ENCODE measurements around the gene MAFG. TPM values are rescaled to one million over a fixed set of nuclear protein-coding genes. Genes with fewer than 3 reads are reported as not detected.
A peak's percentile ranks its signal among the peaks of the same experiment; 100 is the strongest.

MAFG gene
- total and polyA plus RNA-seq, 2 of the 13 experiments (the other 11 are each of a cell fraction or from before 2014, with no cell fraction given): 14.5 to 20.0 TPM

GRCh38 chr17:81924557-81925532 lies 2.7 kb downstream of the MAFG start (continued):
- TF ChIP-seq RAD21 (CRISPR knock-in tag; IDR thresholded peaks at IDR 0.05) (peak; percentile 30), RXRB (CRISPR knock-in tag; IDR thresholded peaks at IDR 0.05; ENCODE audit: borderline replicate concordance) (0 out of 2 replicates have a peak, but pooled peaks have one; percentile 27), ZBTB8A (CRISPR knock-in tag; IDR thresholded peaks at IDR 0.05; ENCODE audit: borderline replicate concordance, low read depth) (no peak), EZH2 (conservative IDR thresholded peaks at IDR 0.05; ENCODE audit: low read depth, low read length) (no peak), ZNF543 (CRISPR knock-in tag; IDR thresholded peaks at IDR 0.05) (peak; percentile 72; the same call in 1 of the 2 replicates), FOXM1 (CRISPR knock-in tag; IDR thresholded peaks at IDR 0.05) (no peak), ZBTB38 (CRISPR knock-in tag; IDR thresholded peaks at IDR 0.05) (peak; percentile 59; the same call in 1 of the 2 replicates), ZNF879 (CRISPR knock-in tag; IDR thresholded peaks at IDR 0.05) (no peak), ZFY (CRISPR knock-in tag; IDR thresholded peaks at IDR 0.05) (peak; percentile 37; the same call in 1 of the 2 replicates), AGO1 (IDR thresholded peaks at IDR 0.05; ENCODE audit: low read depth, low read length, poor library complexity, severe bottlenecking) (no peak), ZEB1 (IDR thresholded peaks at IDR 0.05; ENCODE audit: insufficient replicate concordance, low read depth) (no peak), HINFP (CRISPR knock-in tag; IDR thresholded peaks at IDR 0.05; ENCODE audit: low read depth) (0 out of 2 replicates have a peak, but pooled peaks have one; percentile 31), NCOA2 (CRISPR knock-in tag; IDR thresholded peaks at IDR 0.05) (no peak), ZBED4 (CRISPR knock-in tag; IDR thresholded peaks at IDR 0.05; ENCODE audit: borderline replicate concordance) (0 out of 2 replicates have a peak, but pooled peaks have one; percentile 2), ZNF512 (CRISPR knock-in tag; IDR thresholded peaks at IDR 0.05) (no peak)
- TF ChIP-seq, protein P1, sequence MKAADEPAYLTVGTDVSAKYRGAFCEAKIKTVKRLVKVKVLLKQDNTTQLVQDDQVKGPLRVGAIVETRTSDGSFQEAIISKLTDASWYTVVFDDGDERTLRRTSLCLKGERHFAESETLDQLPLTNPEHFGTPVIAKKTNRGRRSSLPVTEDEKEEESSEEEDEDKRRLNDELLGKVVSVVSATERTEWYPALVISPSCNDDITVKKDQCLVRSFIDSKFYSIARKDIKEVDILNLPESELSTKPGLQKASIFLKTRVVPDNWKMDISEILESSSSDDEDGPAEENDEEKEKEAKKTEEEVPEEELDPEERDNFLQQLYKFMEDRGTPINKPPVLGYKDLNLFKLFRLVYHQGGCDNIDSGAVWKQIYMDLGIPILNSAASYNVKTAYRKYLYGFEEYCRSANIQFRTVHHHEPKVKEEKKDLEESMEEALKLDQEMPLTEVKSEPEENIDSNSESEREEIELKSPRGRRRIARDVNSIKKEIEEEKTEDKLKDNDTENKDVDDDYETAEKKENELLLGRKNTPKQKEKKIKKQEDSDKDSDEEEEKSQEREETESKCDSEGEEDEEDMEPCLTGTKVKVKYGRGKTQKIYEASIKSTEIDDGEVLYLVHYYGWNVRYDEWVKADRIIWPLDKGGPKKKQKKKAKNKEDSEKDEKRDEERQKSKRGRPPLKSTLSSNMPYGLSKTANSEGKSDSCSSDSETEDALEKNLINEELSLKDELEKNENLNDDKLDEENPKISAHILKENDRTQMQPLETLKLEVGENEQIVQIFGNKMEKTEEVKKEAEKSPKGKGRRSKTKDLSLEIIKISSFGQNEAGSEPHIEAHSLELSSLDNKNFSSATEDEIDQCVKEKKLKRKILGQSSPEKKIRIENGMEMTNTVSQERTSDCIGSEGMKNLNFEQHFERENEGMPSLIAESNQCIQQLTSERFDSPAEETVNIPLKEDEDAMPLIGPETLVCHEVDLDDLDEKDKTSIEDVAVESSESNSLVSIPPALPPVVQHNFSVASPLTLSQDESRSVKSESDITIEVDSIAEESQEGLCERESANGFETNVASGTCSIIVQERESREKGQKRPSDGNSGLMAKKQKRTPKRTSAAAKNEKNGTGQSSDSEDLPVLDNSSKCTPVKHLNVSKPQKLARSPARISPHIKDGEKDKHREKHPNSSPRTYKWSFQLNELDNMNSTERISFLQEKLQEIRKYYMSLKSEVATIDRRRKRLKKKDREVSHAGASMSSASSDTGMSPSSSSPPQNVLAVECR (CRISPR knock-in tag; IDR thresholded peaks at IDR 0.05; ENCODE audit: borderline replicate concordance): peak; percentile 67

Measured in HepG2 (cell line).